Activated CD4-positive, alpha-beta T cell treated with anti-CD3 and anti-CD28 coated beads, Interleukin-2, Interleukin-6, amounts not matched to agents 100 ng/mL and 50 ng/mL, durations not matched to agents 16 hours and 8 hours (primary cell): Measurements from ENCODE around the gene GFER.
"Not testable (repeated sequence)": the region's sequence is repeated elsewhere in the genome, so short reads cannot be mapped to it uniquely, and the experiment has no call there.

Experiments
- DNase-seq: peaks from one replicate; pipeline ENCODE4 v3.0.0-alpha.2; 2020

GFER gene

DNA sequence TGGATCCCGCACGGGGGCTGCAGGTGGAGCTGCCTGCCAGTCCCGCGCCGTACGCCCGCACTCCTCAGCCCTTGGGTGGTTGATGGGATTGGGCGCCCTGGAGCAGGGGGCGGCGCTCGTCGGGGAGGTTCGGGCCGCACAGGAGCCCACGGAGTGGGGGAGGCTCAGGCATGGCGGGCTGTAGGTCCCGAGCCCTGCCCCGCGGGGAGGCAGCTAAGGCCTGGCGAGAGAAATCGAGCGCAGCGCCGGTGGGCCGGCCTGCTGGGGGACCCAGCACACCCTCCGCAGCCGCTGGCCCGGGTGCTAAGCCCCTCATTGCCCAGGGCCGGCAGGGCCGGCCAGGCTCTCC lies 25.9 kb upstream of the GFER start:
- DNase-seq: not testable (repeated sequence)

DNA sequence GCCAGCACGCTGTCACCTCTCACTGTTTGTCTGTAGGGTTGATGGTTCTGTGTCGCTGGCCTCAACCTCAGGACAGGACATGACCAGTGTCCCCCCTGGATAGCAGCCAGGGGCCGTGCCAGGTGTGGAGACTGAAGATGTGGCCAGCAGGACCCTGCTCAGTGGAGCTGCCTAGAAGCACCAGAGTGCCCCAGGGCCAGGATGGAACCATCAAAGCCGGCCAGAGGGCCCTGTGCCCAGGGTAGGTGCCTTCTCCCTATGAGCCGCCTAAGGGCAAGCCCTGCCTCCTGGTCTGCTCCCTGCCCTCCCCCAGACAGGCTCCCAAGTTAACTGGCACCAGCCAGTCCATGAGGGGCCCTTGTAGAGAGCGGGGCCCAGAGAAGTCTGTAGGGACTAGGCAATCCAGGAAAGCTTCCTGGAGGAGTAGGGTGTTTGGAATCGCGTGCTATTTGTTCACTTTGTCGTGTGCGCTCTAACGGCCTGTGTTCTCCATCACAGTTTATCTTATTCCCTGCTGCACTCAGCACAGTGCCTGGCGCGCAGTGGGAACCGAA lies 25.2 kb upstream of the GFER start:
- DNase-seq: no peak

DNA sequence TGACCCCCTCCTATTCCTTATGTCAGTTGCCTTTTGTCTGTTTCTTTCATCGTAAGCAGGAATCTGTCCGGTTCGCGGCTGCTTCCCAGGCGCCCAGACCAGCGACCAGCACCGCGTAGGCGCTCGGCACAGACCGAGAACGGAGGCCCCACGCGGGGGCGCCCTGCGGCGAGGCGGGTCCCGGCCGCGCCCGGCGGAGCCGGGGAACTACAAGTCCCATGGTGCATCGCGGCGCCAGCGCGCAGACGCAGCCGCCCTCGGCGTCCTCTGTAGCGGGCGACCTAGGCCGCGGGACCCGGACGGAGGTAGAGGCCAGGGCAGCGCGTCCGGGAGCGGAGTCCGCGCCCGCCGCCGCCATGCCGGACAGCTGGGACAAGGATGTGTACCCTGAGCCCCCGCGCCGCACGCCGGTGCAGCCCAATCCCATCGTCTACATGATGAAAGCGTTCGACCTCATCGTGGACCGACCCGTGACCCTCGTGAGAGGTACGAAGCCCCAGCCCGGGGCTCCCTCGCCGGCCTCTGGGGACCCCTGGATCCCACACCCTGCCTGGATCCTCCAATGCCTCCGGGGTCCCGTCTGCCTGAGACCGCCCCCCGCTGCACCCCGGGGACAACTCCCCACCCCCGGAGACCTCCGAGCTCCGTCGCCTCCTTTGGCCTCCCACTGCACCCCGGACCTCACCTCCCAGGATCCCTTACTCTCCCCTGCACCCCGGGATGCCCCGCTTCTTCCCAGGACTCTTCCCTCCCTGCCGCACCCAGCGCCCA lies 24.5 kb upstream of the GFER start, which contains the start of gene NDUFB10:
Gene NDUFB10, plus strand, starts transcription at position 270 of the 771 bp plus-strand sequence. Its CDS starts 87 bp downstream, at position 357.
- DNase-seq: peak; percentile 96

- peak; percentile 77 for DNase-seq
Observed at GRCh38 chr16:1960665-1961630, 23.0 kb upstream of the GFER start.

DNA sequence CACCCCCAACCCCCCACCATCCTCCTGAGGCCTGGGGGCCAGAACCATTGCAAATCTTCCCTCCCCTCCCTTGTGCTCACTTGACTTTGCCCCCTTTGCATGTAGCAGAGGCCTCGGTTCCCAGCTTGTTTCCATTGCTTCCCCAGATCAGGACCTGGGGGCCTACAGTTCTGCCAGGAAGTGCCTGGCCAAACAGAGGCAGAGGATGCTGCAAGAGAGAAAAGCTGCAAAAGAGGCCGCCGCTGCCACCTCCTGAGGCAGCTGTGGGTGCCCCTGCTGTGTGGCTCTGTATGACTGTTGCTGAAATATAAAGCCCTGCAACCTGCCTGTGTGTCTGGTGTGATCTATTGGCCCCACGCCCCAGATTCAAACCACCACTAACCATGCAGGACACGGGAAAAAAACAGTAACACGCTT lies 22.3 kb upstream of the GFER start:
- DNase-seq: peak; percentile 65

- not testable (repeated sequence) for DNase-seq
Observed at GRCh38 chr16:1962161-1963153, 21.5 kb upstream of the GFER start.

DNA sequence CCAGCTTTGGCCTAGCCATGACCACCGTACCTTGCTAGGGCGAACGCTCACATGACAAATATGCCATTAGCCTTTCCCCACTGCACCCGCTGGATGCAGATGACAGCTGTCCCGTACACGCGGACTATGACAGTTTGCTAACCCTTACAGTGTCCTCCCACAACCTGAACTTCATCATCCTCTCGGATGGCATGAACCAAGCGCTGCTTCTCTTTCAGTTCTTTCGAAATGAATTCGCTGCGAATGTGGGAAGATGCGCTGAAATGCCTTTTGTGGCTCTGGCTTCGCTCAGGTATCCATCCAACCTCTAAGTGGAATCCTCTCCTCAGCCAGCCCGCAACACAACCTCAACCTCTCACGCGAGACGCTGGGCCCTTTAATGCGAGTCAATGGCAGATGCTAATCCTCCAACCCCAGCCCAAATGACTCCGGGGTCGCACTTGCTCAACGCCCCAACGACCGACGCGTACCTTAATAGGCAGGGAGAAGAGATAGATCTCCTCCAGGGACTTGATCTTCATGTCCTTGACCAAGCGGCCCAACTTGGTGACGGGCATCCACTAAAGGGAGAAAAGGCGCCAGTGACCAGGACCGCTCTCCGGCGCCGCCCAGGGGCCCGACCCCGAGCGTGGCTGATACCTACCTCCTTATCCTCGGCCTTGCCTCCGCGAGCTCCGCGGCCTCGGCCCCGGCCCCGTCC lies 20.0 kb upstream of the GFER start:
- DNase-seq: peak; percentile 59

- peak; percentile 99 for DNase-seq
Observed at GRCh38 chr16:1964506-1965395, 19.2 kb upstream of the GFER start, which contains the start of gene RPS2. Gene RPS2, minus strand, starts transcription at chr16:1964826. Its CDS starts 201 bp downstream, at chr16:1964625.

DNA sequence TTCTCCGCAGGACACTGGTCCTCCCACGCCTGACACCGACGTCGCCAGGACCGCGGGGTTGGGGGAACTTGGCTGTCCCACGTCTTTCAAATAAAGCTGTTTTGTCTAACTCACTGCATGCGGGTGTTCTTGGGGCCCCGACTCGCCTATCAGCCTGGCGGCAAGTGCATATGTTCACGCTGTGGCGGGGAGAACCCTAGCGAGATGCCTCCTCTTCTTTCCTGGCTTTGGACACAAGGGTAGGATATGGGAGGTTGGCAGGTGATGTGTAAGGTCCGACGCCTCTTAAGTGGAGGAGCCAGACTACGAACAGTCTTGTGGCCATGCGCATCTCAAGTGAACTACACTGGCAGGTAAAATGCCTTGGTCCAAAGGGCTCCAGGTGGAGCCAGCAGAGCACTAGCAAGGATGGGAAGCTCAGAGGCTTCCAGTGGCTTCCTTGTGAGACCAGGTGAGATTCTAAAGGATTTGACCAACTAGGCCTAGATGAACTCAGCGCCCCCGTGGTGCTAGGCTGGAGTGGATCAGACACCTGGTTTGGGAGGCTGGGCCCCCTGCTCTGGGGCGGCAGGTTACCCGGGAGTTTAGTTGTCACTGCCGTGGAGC lies 18.5 kb upstream of the GFER start:
- DNase-seq: no peak

- DNase-seq: no peak
Observed at GRCh38 chr16:1966460-1966859, 17.5 kb upstream of the GFER start, which contains the start of gene RNF151. Gene RNF151, plus strand, starts transcription at chr16:1966856. Its CDS starts 26 bp downstream, at chr16:1966882.

DNA sequence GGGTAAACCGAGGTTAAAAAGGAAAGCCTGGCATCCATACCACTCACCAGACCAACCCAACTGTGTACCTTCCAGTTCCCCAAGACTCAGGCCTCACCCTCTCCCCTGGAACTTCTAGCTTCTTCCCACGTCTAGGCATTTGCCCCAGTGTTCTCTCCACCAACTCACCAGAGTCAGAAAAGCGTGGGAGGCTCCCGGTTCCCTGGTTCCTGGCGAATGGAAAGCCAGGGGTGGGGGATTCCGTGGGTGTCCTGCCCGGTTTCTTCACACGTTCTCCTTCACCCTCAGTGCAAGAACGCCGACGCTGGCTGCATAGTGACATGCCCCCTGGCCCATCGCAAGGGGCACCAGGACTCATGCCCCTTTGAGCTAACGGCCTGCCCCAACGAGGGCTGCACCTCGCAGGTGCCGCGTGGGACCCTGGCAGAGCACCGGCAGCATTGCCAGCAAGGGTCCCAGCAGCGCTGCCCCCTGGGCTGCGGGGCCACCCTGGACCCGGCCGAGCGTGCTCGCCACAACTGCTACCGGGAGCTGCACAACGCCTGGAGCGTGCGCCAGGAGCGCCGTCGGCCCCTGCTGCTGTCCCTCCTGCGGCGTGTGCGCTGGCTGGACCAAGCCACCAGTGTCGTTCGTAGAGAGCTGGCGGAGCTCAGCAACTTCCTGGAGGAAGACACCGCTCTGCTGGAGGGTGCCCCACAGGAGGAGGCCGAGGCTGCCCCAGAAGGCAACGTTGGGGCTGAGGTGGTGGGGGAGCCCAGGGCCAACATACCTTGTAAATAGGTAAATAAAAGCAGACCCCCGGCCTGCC lies 15.6 kb upstream of the GFER start:
- DNase-seq: no peak

DNA sequence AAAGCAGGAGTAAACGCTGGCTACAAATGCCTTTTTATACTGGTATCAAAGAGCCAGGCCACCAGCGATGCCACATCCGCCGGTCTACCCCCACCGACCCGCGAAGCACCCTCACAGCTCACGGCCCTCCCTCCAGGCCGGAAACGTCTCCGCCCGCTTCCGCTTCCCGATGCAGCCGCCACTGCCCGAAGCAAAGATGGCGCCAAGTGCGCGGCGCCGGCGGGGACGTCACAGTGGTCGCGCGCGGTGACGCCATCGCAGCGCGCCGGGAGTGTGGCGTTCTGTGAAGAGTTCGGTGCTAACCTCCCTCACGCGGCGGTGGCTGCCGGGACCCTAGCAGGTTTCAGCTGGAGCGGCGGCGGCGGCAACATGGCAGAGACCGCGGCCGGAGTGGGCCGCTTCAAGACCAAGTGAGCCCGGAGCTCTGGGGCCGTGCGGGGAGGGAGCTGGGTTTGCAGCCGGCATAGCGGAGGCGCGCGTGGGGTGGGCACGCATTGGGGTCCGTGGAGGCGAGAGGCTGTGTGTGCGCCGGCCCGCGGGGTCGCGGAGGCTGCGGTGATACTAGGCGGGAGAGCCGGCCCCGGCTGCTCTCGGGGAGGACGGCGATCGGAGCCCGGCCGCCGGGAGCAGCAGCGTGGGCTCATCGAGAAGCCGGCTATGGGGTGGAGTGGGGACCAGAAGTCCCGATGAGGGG lies 12.1 kb upstream of the GFER start, which contains the start of gene TBL3:
Gene TBL3, plus strand, starts transcription at position 258 of the 694 bp plus-strand sequence. Its CDS starts 112 bp downstream, at position 370.
- DNase-seq: peak; percentile 98

- DNase-seq: no peak
Observed at GRCh38 chr16:1972490-1972877, 11.5 kb upstream of the GFER start.

GRCh38 chr16:1973461-1974156 lies 10.4 kb upstream of the GFER start:
- no peak for DNase-seq

DNA sequence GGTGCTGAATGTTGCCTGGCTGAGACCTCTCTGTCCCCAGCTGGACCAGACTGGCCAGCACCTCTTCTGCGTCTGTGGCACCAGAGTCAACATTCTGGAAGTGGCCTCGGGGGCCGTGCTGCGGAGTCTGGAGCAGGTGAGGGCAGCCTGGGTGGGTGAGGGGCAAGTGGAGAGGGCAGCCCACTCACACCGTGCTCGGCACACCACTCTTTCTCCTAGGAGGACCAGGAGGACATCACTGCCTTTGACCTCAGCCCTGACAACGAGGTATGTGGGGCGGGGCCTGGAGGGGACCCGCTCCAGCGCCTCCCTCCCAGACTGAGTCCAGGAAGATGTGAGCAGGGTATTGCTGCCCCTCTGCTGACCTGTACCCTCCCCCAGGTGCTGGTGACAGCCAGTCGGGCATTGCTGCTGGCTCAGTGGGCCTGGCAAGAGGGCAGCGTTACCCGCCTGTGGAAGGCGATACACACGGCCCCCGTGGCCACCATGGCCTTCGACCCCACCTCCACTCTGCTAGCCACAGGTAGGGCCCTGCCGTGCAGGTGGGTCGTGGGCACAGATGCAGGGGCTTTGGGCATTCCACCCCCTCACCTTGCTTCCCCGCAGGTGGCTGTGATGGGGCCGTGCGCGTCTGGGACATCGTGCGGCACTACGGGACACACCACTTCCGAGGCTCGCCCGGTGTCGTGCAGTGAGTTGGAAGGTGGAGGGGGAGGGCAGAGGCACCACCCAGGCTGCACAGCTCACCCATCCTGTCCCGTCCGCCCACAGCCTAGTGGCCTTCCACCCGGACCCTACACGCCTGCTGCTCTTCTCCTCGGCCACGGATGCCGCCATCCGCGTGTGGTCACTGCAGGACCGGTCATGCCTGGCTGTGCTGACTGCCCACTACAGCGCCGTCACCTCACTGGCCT lies 9.6 kb upstream of the GFER start:
- no peak for DNase-seq
